RWPE1 (cell line): ENCODE measurements around the gene COL8A1.
A peak's percentile ranks its signal among the peaks of the same experiment; 100 is the strongest.

ENCODE experiments used
- CTCF ChIA-PET: fragments of 350-600 bp; sonication (Branson Sonifier 250); formaldehyde crosslinking; extraction: SDS; loops from one replicate; lab custom pipeline; 2021; lab: Yijun Ruan, JAX
- POLR2A ChIA-PET: fragments of 400-600 bp; formaldehyde crosslinking; extraction: SDS; loops from one replicate; lab custom pipeline; 2020; ENCODE audit warnings: antibody characterized with exemption; ENCODE audit not compliant: low non-redundant PET; lab: Yijun Ruan, JAX
- DNase-seq: peaks from one replicate; pipeline ENCODE4 v3.0.0; 2012; ENCODE audit warnings: low spot score
- H3K27ac ChIP-seq: fragments of 450-650 bp; 2 replicates; pipeline ENCODE4 v1.5.1; 2017
- CTCF ChIP-seq: fragments of 450-650 bp; conservative IDR thresholded peaks from 2 replicates; pipeline ENCODE4 v1.5.1; 2017; ENCODE audit warnings: low read depth, mild to moderate bottlenecking

The COL8A1 gene

GRCh38 chr3:99825004-99825640, 186.7 kb downstream of the COL8A1 start:
- peak; percentile 33 for DNase-seq
- POLR2A ChIA-PET, result no interaction called here
- no peak overlapping the region for H3K27ac ChIP-seq

GRCh38 chr3:99829844-99830243, 191.4 kb downstream of the COL8A1 start:
- H3K27ac ChIP-seq, result no peak overlapping the region
- POLR2A ChIA-PET, result no interaction called here
- DNase-seq, result no peak
- CTCF ChIA-PET, result interaction anchor here (0.8 kb wide), 1 partner anchor 905 kb away, joined by 4 read pairs; no protein-coding TSS in a partner anchor
- TF ChIP-seq CTCF, result no peak

More at GRCh38 chr3:99825004-99825640, 186.7 kb downstream of the COL8A1 start:
- CTCF ChIA-PET, result no interaction called here
- TF ChIP-seq CTCF, result no peak

- no peak for DNase-seq
- no peak for TF ChIP-seq CTCF
- CTCF ChIA-PET, result interaction anchor here (0.6 to 2.7 kb wide), 2 partner anchors 255 to 420 kb away, joined by 3 to 18 read pairs; no protein-coding TSS in a partner anchor
- no peak overlapping the region for H3K27ac ChIP-seq
- POLR2A ChIA-PET, result interaction anchor here (1.1 kb wide), 1 partner anchor 16 kb away, joined by 3 read pairs; the partner anchor contains the start of gene CMSS1
These were observed 195.3 kb downstream of the COL8A1 start for GRCh38 chr3:99833617-99834205.

GRCh38 chr3:99834211-99834957, 196.0 kb downstream of the COL8A1 start:
- DNase-seq, result no peak
- TF ChIP-seq CTCF, result no peak
- CTCF ChIA-PET, result no interaction called here
- POLR2A ChIA-PET, result interaction anchor here (1.1 kb wide), 1 partner anchor 17 kb away, joined by 3 read pairs; the partner anchor contains the start of gene CMSS1
- no peak overlapping the region for H3K27ac ChIP-seq

- POLR2A ChIA-PET, result no interaction called here
- no peak for DNase-seq
- no peak for TF ChIP-seq CTCF
- CTCF ChIA-PET, result interaction anchor here (0.6 kb wide), 2 partner anchors 333 to 891 kb away, joined by 3 read pairs; no protein-coding TSS in a partner anchor
- no peak overlapping the region for H3K27ac ChIP-seq
These were observed 198.3 kb downstream of the COL8A1 start for GRCh38 chr3:99836681-99837080.

- DNase-seq, result no peak
- no peak overlapping the region for H3K27ac ChIP-seq
- ChIA-PET CTCF (no interaction called here), POLR2A (no interaction called here)
- no peak for TF ChIP-seq CTCF
These were observed 199.3 kb downstream of the COL8A1 start for GRCh38 chr3:99837715-99838114.
